Activated CD4-positive, alpha-beta T cell treated with anti-CD3 and anti-CD28 coated beads, Interleukin-2, amount 10 ng/mL, durations not matched to agents 7 days and 5 days (primary cell): ENCODE measurements around the gene MORN5. TPM values are rescaled to one million over a fixed set of nuclear protein-coding genes. Genes with fewer than 3 reads are reported as not detected.

Experiments
- CTCF ChIA-PET: fragments of 350-600 bp; sonication (Branson Sonifier 250); formaldehyde crosslinking; loops from one replicate; lab custom pipeline; 2021; ENCODE audit warnings: antibody characterized with exemption; lab: Charles Lee
- POLR2A ChIA-PET: fragments of 350-600 bp; sonication (Branson Sonifier 250); formaldehyde crosslinking; loops from one replicate; lab custom pipeline; 2021; ENCODE audit warnings: antibody characterized with exemption; lab: Charles Lee
- DNase-seq: peaks from one replicate; pipeline ENCODE4 v3.0.0-alpha.2; 2020
- H3K27ac Mint-ChIP-seq: one replicate; pipeline ENCODE4 v1.8.0; 2021; ENCODE audit warnings: mild to moderate bottlenecking, moderate library complexity, mixed read lengths
- H3K27me3 Mint-ChIP-seq: one replicate; pipeline ENCODE4 v1.8.0; 2021; ENCODE audit warnings: mixed read lengths
- H3K36me3 Mint-ChIP-seq: one replicate; pipeline ENCODE4 v1.8.0; 2021; ENCODE audit warnings: low read depth, mixed read lengths
- H3K4me1 Mint-ChIP-seq: one replicate; pipeline ENCODE4 v1.8.0; 2021; ENCODE audit warnings: mixed read lengths
- H3K4me3 Mint-ChIP-seq: one replicate; pipeline ENCODE4 v1.8.0; 2021; ENCODE audit warnings: mild to moderate bottlenecking, moderate library complexity, mixed read lengths
- H3K9me3 Mint-ChIP-seq: one replicate; pipeline ENCODE4 v1.8.0; 2021; ENCODE audit warnings: mixed read lengths
- total RNA-seq, 2 experiments: library from RNA; stranded (reverse); gene quantifications; one replicate each; pipeline ENCODE4 v1.2.3, GENCODE V29; 2021

MORN5 gene
- total RNA-seq, 2 experiments from 2014 or later: not detected

DNA sequence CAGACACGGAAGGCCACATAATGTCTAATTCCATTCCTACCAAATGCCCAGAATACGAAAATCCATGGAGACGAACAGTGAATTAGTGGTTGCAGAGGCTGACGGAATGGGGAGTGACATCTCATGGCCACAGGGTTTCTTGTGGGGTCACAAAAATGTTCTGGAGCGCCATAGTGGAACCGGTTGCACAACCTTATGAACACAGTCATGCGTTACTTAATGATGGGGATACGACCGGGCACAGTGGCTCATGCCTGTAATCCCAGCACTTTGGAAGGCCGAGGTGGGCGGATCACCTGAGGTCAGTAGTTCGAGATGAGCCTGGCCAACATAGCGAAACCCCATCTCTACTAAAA is 40.6 kb upstream of the MORN5 start:
- Mint-ChIP-seq H3K36me3 (no peaks in the 10 kb centered on the region), H3K9me3 (no peaks in the 10 kb centered on the region), H3K4me3 (no peak overlapping the region), H3K27me3 (no peaks in the 10 kb centered on the region), H3K4me1 (no peaks in the 10 kb centered on the region), H3K27ac (no peak overlapping the region)
- CTCF ChIA-PET: no interaction called here
- no peak for DNase-seq
- POLR2A ChIA-PET: no interaction called here

DNA sequence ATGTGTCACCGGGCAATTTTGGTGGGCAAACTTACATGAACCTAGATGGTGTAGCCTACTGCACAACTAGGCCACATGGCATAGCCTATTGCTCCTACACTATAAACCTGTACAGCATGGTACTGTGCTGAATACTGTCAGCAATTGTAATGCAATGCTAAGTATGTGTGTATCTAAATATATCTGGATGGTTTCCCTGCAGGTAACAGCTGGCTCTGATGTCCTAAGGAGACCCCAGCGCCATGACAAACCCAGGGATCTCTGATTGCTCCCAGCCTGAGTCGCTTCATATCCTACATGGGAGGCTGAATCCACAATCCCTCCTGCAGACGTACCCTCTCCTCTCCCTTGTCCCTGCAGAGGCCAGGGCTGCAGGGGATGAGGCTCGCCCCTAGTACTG is 40.0 kb upstream of the MORN5 start:
- H3K9me3 Mint-ChIP-seq: no peaks in the 10 kb centered on the region
- ChIA-PET CTCF (no interaction called here), POLR2A (no interaction called here)
- peaks cover 5% of the 10 kb centered on the region for H3K27me3 Mint-ChIP-seq
- DNase-seq: no peak
- no peaks in the 10 kb centered on the region for H3K4me1 Mint-ChIP-seq
- H3K4me3 Mint-ChIP-seq: no peak overlapping the region
- H3K27ac Mint-ChIP-seq: no peak overlapping the region
- H3K36me3 Mint-ChIP-seq: no peaks in the 10 kb centered on the region

DNA sequence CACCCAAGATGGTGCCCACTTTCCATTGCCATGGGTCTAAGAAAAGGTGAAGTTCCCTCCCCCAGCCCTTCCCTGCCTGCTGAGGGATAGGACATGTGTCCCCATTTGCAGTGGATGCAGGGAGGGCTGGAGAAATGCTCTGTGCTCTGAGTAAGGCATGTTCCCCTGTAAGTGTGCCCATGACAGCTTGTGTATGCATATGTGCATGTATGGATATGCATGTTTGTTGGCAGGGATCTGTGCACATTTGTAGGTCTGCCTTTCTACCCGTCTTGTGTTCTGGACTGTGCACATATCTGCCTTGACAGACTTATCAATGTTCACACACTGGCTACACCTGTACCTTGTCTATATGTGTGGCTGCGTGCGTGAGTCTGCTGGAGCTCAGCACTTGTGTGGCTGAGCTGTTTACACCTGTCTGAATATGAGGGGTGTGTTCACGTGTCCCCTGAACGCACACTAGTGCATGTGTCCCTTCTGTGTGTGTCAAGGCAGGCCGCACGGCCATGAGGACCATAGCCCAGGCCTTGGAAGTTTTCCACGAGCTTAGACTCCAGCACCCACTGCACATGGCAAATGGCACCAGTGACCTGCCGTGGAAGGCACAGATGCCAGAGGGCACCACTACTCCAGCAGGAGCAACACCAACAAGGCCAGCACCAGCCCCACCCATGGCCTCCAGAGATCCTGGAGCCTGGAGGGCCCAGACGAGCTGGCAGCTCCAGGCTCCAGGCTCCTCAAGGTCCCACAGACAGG is 39.2 kb upstream of the MORN5 start:
- ChIA-PET POLR2A (no interaction called here), CTCF (interaction anchor here (1.1 to 5.8 kb wide), 4 partner anchors 13 to 227 kb away, joined by 3 to 60 read pairs (median 22); no protein-coding TSS in a partner anchor)
- Mint-ChIP-seq H3K9me3 (no peaks in the 10 kb centered on the region), H3K27ac (no peak overlapping the region), H3K36me3 (no peaks in the 10 kb centered on the region), H3K4me3 (no peak overlapping the region), H3K27me3 (peaks cover 11% of the 10 kb centered on the region), H3K4me1 (peaks cover 2% of the 10 kb centered on the region)
- DNase-seq: no peak

DNA sequence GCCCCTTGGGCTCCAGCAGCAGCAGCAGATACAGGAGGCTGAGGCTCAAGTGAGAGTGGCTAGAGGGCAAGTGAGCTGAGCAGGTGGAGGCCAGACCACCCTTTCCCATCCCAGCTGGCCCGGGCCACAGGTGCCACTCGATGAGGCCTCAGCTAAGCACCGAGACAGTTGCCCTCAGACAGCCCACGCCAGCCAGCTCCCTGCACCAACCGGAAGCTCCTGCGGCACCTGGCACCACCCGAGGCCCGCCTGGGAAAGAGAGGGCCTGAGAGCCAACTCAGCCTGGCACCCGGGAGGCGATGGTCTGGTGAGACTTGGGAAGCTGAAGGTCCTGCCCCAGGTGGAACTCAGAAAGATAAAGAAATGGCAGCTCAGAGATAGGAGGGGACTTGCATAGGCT is 38.3 kb upstream of the MORN5 start:
- H3K4me3 Mint-ChIP-seq: no peak overlapping the region
- H3K27me3 Mint-ChIP-seq: peaks cover 18% of the 10 kb centered on the region
- no peaks in the 10 kb centered on the region for H3K9me3 Mint-ChIP-seq
- no peak overlapping the region for H3K27ac Mint-ChIP-seq
- DNase-seq: no peak
- H3K4me1 Mint-ChIP-seq: peaks cover 7% of the 10 kb centered on the region
- ChIA-PET CTCF (interaction anchor here (1.1 to 5.8 kb wide), 5 partner anchors 13 to 226 kb away, joined by 3 to 60 read pairs (median 5); no protein-coding TSS in a partner anchor), POLR2A (no interaction called here)
- no peaks in the 10 kb centered on the region for H3K36me3 Mint-ChIP-seq

DNA sequence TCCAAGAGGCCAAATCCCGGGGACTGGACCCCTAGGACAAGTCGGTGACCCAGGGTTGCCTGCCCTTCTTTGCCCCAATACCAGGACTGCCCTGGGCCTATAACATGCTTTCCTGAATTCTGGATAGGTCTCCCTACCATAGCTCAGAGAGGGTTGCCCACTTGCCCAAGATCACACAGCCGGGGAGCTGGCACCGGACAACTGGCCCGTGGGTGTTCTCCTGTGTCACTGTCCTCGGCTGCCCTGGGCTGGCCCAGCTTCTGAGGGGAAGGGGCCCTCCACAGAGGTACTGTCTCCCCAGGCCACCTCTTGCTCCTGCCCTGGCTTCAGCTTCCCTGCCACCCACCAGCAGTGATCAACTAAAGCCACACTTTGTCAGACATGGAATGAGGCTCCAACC is 37.8 kb upstream of the MORN5 start:
- no peak overlapping the region for H3K27ac Mint-ChIP-seq
- DNase-seq: no peak
- ChIA-PET CTCF (interaction anchor here (0.8 to 5.8 kb wide), 8 partner anchors 13 to 225 kb away, joined by 3 to 60 read pairs (median 3); no protein-coding TSS in a partner anchor), POLR2A (no interaction called here)
- H3K27me3 Mint-ChIP-seq: peaks cover 22% of the 10 kb centered on the region
- H3K4me1 Mint-ChIP-seq: peaks cover 11% of the 10 kb centered on the region
- no peaks in the 10 kb centered on the region for H3K9me3 Mint-ChIP-seq
- no peak overlapping the region for H3K4me3 Mint-ChIP-seq
- no peaks in the 10 kb centered on the region for H3K36me3 Mint-ChIP-seq

DNA sequence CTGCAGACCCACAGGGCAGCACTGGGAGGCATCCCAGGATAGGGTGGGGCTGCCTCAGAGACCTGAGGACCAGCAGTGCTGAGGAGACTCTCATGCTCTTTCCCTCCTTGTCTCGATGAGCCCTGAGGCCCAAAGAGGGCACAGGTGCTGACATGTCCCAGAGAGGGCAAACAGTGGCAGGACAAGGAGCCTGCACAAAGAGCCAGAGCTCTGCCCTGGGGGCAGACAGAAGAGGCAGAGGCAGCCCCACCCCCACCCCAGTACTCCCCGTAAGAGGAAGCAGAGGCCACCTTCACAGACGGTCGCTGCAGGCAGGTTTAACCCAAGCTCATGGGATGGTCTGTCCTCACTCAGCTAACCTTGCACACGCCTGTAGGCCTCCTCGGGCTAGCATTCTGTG is 37.2 kb upstream of the MORN5 start:
- ChIA-PET POLR2A (no interaction called here), CTCF (interaction anchor here (0.7 to 5.8 kb wide), 9 partner anchors 13 to 696 kb away, joined by 3 to 60 read pairs (median 4); no protein-coding TSS in a partner anchor)
- Mint-ChIP-seq H3K27ac (no peak overlapping the region), H3K9me3 (no peaks in the 10 kb centered on the region), H3K4me1 (peaks cover 13% of the 10 kb centered on the region), H3K4me3 (no peak overlapping the region), H3K36me3 (no peaks in the 10 kb centered on the region), H3K27me3 (peaks cover 26% of the 10 kb centered on the region)
- DNase-seq: no peak

DNA sequence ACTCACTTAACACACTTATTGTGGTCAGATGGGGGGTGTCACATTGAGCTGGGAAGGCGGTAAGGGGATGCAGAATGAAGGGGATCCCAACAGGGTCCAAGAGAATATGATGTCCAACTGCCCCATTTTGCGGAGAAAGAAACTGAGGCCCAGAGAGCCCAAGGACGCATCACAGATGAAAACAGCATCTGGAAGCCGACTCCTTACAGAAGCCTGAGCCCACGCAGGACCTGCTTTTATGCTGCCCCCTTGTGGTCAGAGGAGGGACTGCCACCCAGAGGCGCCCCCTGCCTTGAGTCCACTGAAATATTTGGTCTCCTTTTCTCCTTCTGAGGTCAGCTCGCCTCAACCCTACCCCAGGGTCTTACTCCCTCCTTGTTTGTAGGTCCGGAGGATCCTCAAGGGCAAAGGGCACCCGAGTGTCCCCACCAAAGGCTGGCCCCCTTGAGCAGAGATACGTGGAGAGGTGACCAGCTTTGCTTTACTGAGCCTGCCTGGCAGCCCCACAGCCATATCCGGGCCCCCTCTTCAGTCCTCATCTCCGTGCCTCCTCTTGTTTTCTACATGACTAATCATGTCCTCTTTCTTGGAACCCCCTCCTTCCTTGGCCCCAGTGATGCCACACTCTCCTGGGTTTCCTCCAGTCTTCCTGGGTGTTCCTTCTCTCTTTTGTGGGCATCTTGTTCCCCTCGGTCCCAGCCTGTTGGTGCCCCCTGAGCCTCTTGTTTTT is 36.6 kb upstream of the MORN5 start:
- POLR2A ChIA-PET: no interaction called here
- H3K27me3 Mint-ChIP-seq: peaks cover 28% of the 10 kb centered on the region

DNA sequence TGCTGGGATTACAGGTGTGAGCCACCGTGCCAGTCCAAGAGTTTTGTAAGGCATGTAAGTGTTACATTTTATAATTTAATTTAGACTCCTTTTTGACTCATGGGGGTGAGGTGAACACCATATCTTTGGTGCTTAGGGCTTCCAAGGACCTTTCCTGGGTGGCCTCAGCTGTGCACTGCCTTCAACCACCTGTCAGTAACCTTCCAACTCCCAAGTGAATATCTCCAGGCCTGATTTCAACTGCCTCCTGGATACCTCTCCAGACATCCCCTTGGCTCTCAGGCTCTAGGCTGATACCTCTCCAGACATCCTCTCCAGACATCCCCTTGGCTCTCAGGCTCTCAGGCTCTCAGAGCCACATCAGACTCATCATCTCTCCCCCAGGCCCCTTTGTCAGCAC is 35.7 kb upstream of the MORN5 start:
- Mint-ChIP-seq H3K9me3 (no peaks in the 10 kb centered on the region), H3K27me3 (peaks cover 28% of the 10 kb centered on the region), H3K4me1 (peaks cover 13% of the 10 kb centered on the region), H3K27ac (no peak overlapping the region), H3K36me3 (no peaks in the 10 kb centered on the region), H3K4me3 (no peak overlapping the region)
- no peak for DNase-seq
- ChIA-PET POLR2A (no interaction called here), CTCF (interaction anchor here (0.9 to 5.8 kb wide), 5 partner anchors 26 to 235 kb away, joined by 3 to 60 read pairs (median 14); no protein-coding TSS in a partner anchor)

More for the DNA sequence above, 36.6 kb upstream of the MORN5 start:
- Mint-ChIP-seq H3K27ac (no peak overlapping the region), H3K36me3 (no peaks in the 10 kb centered on the region), H3K4me3 (no peak overlapping the region), H3K4me1 (peaks cover 13% of the 10 kb centered on the region), H3K9me3 (no peaks in the 10 kb centered on the region)
- peak; percentile 76 for DNase-seq
- CTCF ChIA-PET: interaction anchor here (0.6 to 5.8 kb wide), 8 partner anchors 12 to 695 kb away, joined by 3 to 60 read pairs (median 4); no protein-coding TSS in a partner anchor

DNA sequence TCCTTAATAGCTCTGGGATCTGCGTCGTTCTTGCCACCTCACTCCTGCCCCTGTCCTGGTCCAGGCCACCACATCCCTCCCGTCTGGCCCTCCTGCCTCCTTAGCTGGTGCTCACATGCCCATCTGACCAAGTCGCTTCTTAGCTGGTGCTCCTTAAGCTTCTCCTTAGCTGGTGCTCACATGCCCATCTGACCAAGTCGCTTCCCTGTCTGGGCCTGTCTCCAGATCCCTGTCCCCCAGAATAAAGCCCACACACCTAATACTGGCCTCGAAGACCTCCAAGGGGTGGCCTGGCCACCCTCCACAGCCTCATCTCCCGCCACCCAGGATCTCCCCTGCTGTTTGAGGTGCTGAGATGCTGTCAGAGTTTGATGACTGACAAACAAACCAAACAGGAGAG is 35.2 kb upstream of the MORN5 start:
- Mint-ChIP-seq H3K4me1 (peaks cover 13% of the 10 kb centered on the region), H3K4me3 (no peak overlapping the region), H3K9me3 (no peaks in the 10 kb centered on the region), H3K27me3 (peaks cover 28% of the 10 kb centered on the region), H3K36me3 (no peaks in the 10 kb centered on the region), H3K27ac (no peak overlapping the region)
- no peak for DNase-seq
- ChIA-PET POLR2A (no interaction called here), CTCF (interaction anchor here (0.6 to 5.8 kb wide), 11 partner anchors 9 to 234 kb away, joined by 3 to 60 read pairs (median 6); no protein-coding TSS in a partner anchor)

DNA sequence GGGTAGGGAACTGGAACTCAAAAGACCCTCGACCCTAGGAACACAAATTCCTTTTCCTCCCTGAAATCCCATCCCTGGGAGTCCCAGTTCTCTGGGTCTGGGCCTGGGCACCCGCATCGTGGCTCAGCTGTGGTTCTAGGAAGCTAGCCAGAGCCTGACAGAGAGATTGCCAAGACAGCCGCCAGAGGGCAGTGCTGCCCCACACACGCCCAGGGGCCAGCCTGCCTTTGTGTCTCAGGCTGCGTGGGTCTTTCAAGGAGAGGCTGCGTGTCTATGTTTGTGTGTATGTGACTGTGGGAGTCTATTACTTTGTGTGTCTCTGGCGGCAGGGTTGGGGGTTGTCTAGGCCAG is 34.6 kb upstream of the MORN5 start:
- H3K27me3 Mint-ChIP-seq: peaks cover 28% of the 10 kb centered on the region
- H3K4me3 Mint-ChIP-seq: no peak overlapping the region
- POLR2A ChIA-PET: no interaction called here
- CTCF ChIA-PET: interaction anchor here (0.6 to 5.8 kb wide), 10 partner anchors 9 to 234 kb away, joined by 3 to 60 read pairs (median 7); no protein-coding TSS in a partner anchor
- no peak overlapping the region for H3K27ac Mint-ChIP-seq
- no peaks in the 10 kb centered on the region for H3K9me3 Mint-ChIP-seq
- peak; percentile 77 for DNase-seq
- peaks cover 13% of the 10 kb centered on the region for H3K4me1 Mint-ChIP-seq
- H3K36me3 Mint-ChIP-seq: no peaks in the 10 kb centered on the region

DNA sequence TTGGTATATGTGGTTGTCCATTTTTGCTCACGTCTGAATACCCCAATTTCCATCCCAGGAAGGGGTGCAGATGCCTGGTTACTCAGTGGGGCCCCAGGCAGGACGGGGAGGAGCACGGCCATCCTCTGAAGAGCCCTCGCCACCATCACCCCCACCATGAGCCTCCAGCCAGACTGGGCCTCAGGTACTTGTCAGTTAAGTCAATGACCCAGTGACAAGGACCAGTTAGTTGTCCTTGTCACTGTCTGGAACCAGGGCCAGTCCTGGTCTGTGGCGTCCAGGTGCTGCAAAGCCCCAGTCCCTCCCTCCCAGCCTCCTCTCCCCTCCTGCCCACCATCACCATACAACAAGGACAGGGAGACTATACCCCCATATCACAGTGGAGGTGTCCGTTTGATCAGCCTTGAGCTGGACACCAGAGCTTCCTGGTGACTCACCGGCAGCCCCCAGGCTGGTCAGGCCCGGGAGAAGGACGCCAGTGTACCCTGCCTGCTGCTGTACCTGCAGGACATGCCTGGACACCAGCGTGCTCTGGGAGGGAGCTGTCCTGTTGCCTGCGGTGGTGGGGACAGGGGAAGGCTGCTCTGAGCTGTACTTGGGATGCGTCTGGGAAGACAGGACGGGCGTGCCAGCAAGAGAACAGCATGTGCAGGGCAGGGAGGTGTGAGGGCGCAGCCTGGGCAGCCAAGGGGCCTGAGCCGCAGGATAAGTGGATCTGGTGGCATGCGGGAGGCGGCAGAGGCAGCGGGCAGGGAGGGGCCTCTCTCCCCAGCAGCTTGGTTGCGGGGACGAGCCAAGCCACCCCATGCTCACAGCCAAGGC is 34.0 kb upstream of the MORN5 start:
- H3K9me3 Mint-ChIP-seq: no peaks in the 10 kb centered on the region
- H3K27me3 Mint-ChIP-seq: peaks cover 28% of the 10 kb centered on the region
- no peaks in the 10 kb centered on the region for H3K36me3 Mint-ChIP-seq
- H3K4me3 Mint-ChIP-seq: no peak overlapping the region
- peaks cover 13% of the 10 kb centered on the region for H3K4me1 Mint-ChIP-seq
- CTCF ChIA-PET: interaction anchor here (0.6 to 5.8 kb wide), 10 partner anchors 10 to 694 kb away, joined by 3 to 60 read pairs (median 6); no protein-coding TSS in a partner anchor
- H3K27ac Mint-ChIP-seq: no peak overlapping the region
- POLR2A ChIA-PET: no interaction called here
- DNase-seq: no peak
